Neural cell (in vitro differentiated cells): ENCODE results near the gene SPDYE5. TPM values are rescaled to one million over a fixed set of nuclear protein-coding genes. Genes with fewer than 3 reads are reported as not detected.
"Not testable (repeated sequence)": the region's sequence is repeated elsewhere in the genome, so short reads cannot be mapped to it uniquely, and the experiment has no call there.

ENCODE experiments used
- H2AFZ ChIP-seq: fragments of 200-600, 300-800 bp; sonication (generic), shearing (Covaris generic); 2 replicates; pipeline ENCODE4 v1.6.0; 2014; ENCODE audit warnings: low read depth, mild to moderate bottlenecking, antibody characterized with exemption, low read length, moderate library complexity
- H3F3A ChIP-seq: fragments of 200-600 bp; shearing (Covaris generic); 2 replicates; pipeline ENCODE4 v1.6.1; 2016; ENCODE audit warnings: mild to moderate bottlenecking, moderate library complexity, mixed read lengths, antibody characterized with exemption, low read length; ENCODE audit not compliant: insufficient read depth, poor library complexity, severe bottlenecking
- H3K27ac ChIP-seq: fragments of 200-600, 300-800 bp; sonication (generic), shearing (Covaris generic); 2 replicates; pipeline ENCODE4 v1.5.1; 2014; ENCODE audit warnings: mild to moderate bottlenecking, low read length, moderate library complexity
- H3K27me3 ChIP-seq: fragments of 300-800, 200-600 bp; sonication (generic), shearing (Covaris generic); 2 replicates; pipeline ENCODE4 v1.6.0; 2014; ENCODE audit warnings: mild to moderate bottlenecking, low read depth, low read length, moderate library complexity; ENCODE audit not compliant: insufficient read depth
- H3K36me3 ChIP-seq: fragments of 300-800, 200-600 bp; sonication (generic), shearing (Covaris generic); 2 replicates; pipeline ENCODE4 v1.5.1; 2014; ENCODE audit warnings: mild to moderate bottlenecking, antibody characterized with exemption, low read length, moderate library complexity; ENCODE audit not compliant: insufficient read depth
- H3K4me2 ChIP-seq: fragments of 300-800, 200-600 bp; sonication (generic), shearing (Covaris generic); 2 replicates; pipeline ENCODE4 v1.6.0; 2014; ENCODE audit warnings: mild to moderate bottlenecking, low read length
- H3K4me3 ChIP-seq: fragments of 300-800, 200-600 bp; sonication (generic), shearing (Covaris generic); 2 replicates; pipeline ENCODE4 v1.5.1; 2014; ENCODE audit warnings: mild to moderate bottlenecking, low read length, moderate library complexity
- H3K79me2 ChIP-seq: fragments of 200-600 bp; shearing (Covaris generic); replicated peaks from 2 replicates; pipeline ENCODE4 v1.6.0; 2014; ENCODE audit warnings: mild to moderate bottlenecking, low read length, moderate library complexity; ENCODE audit not compliant: insufficient read depth
- H3K9ac ChIP-seq: fragments of 300-800, 200-600 bp; sonication (generic), shearing (Covaris generic); 2 replicates; pipeline ENCODE4 v1.6.1; 2016; ENCODE audit warnings: mild to moderate bottlenecking, low read length, mixed read lengths
- H3K9me2 ChIP-seq: fragments of 200-600 bp; shearing (Covaris generic); 2 replicates; pipeline ENCODE4 v1.6.1; 2016; ENCODE audit warnings: mild to moderate bottlenecking, low read length, mixed read lengths; ENCODE audit not compliant: insufficient read depth
- H3K9me3 ChIP-seq: fragments of 200-600, 300-800 bp; sonication (generic), shearing (Covaris generic); 2 replicates; pipeline ENCODE4 v1.6.1; 2016; ENCODE audit warnings: mild to moderate bottlenecking, mixed run types, low read length, moderate library complexity, mixed read lengths
- H4K20me1 ChIP-seq: fragments of 200-600 bp; shearing (Covaris generic); 2 replicates; pipeline ENCODE4 v1.6.1; 2016; ENCODE audit warnings: mild to moderate bottlenecking, mixed run types; ENCODE audit not compliant: insufficient read depth
- MXI1 ChIP-seq: fragments of 450-650 bp; conservative IDR thresholded peaks from 2 replicates; pipeline ENCODE4 v1.6.1; 2014; ENCODE audit warnings: antibody characterized with exemption, mild to moderate bottlenecking; ENCODE audit not compliant: poor library complexity, severe bottlenecking
- POLR2AphosphoS5 ChIP-seq: IDR thresholded peaks from 2 replicates; pipeline ENCODE4 v1.6.1; 2012
- SMC3 ChIP-seq: fragments of 450-650 bp; conservative IDR thresholded peaks from 2 replicates; pipeline ENCODE4 v1.6.1; 2014; ENCODE audit warnings: antibody characterized with exemption, mild to moderate bottlenecking, moderate library complexity; ENCODE audit not compliant: poor library complexity
- polyA plus RNA-seq: library from polyadenylated mRNA; depleted of rRNA; stranded (reverse); fragments of >200 nt; gene quantifications from 2 replicates; pipeline ENCODE4 v1.2.3, GENCODE V29; 2014

The SPDYE5 gene
- polyA plus RNA-seq, 1 donor from 2014 or later: 0.07 TPM

GRCh38 chr7:75477457-75477856 is 14.7 kb upstream of the SPDYE5 start:
- not testable (repeated sequence) for H3K4me3 ChIP-seq, H3K79me2 ChIP-seq, H4K20me1 ChIP-seq, H3K27ac ChIP-seq, H3K36me3 ChIP-seq, H3K9me2 ChIP-seq, H2AFZ ChIP-seq, H3F3A ChIP-seq, H3K4me2 ChIP-seq, H3K27me3 ChIP-seq, H3K9ac ChIP-seq, H3K9me3 ChIP-seq

- not testable (repeated sequence) for H2AFZ ChIP-seq, H3K9me3 ChIP-seq, H3F3A ChIP-seq, H3K9ac ChIP-seq, H3K4me3 ChIP-seq, H3K27ac ChIP-seq, H3K27me3 ChIP-seq, H3K4me2 ChIP-seq, H3K9me2 ChIP-seq, H3K79me2 ChIP-seq, H3K36me3 ChIP-seq, H4K20me1 ChIP-seq
These were observed 11.8 kb upstream of the SPDYE5 start for GRCh38 chr7:75480313-75480712.

GRCh38 chr7:75485355-75485978 is 6.7 kb upstream of the SPDYE5 start:
- H4K20me1 ChIP-seq, H3K36me3 ChIP-seq, H3K9me3 ChIP-seq, H3K4me2 ChIP-seq, H3F3A ChIP-seq, H3K27me3 ChIP-seq, H3K79me2 ChIP-seq, H2AFZ ChIP-seq, H3K9me2 ChIP-seq: not testable (repeated sequence)
- Histone ChIP-seq H3K4me3 (peak overlapping the region; percentile 73), H3K27ac (peak overlapping the region; percentile 5), H3K9ac (peak overlapping the region; percentile 72)

- not testable (repeated sequence) for H3F3A ChIP-seq, H3K9me3 ChIP-seq, H3K27me3 ChIP-seq, H2AFZ ChIP-seq, H3K36me3 ChIP-seq, H3K9me2 ChIP-seq, H4K20me1 ChIP-seq, H3K4me2 ChIP-seq, H3K79me2 ChIP-seq
- TF ChIP-seq MXI1: peak; percentile 85
- TF ChIP-seq POLR2AphosphoS5: peak; percentile 73
- peak; percentile 25 for TF ChIP-seq SMC3
- H3K9ac ChIP-seq: peak within 1 kb of the TSS; percentile 72
- H3K4me3 ChIP-seq: peak within 1 kb of the TSS; percentile 73
- H3K27ac ChIP-seq: peak within 1 kb of the TSS; percentile 44
These were observed 6.0 kb upstream of the SPDYE5 start, which contains the start of gene POM121C for GRCh38 chr7:75485979-75486643. POM121C (minus strand) TSS chr7:75486299; CDS start chr7:75441496, 44,803 bp downstream.

- not testable (repeated sequence) for H3K9me3 ChIP-seq, H2AFZ ChIP-seq, H3K27ac ChIP-seq, H3K27me3 ChIP-seq, H4K20me1 ChIP-seq, H3K36me3 ChIP-seq, H3F3A ChIP-seq, H3K9ac ChIP-seq, H3K4me2 ChIP-seq, H3K79me2 ChIP-seq, H3K4me3 ChIP-seq, H3K9me2 ChIP-seq
These were observed 16.9 kb downstream of the SPDYE5 start for GRCh38 chr7:75509033-75509432.

GRCh38 chr7:75518842-75519241 is 26.7 kb downstream of the SPDYE5 start:
- not testable (repeated sequence) for H3F3A ChIP-seq, H3K36me3 ChIP-seq, H3K79me2 ChIP-seq

GRCh38 chr7:75521727-75522126 is 29.6 kb downstream of the SPDYE5 start:
- not testable (repeated sequence) for H3K79me2 ChIP-seq, H3K4me2 ChIP-seq, H3K4me3 ChIP-seq, H3K27ac ChIP-seq, H3K9me3 ChIP-seq, H3K27me3 ChIP-seq, H3K9me2 ChIP-seq, H2AFZ ChIP-seq, H3K36me3 ChIP-seq, H3K9ac ChIP-seq, H3F3A ChIP-seq, H4K20me1 ChIP-seq

More at GRCh38 chr7:75518842-75519241, 26.7 kb downstream of the SPDYE5 start:
- H3K4me3 ChIP-seq, H3K9ac ChIP-seq, H3K9me3 ChIP-seq, H3K9me2 ChIP-seq, H3K27ac ChIP-seq, H3K27me3 ChIP-seq, H2AFZ ChIP-seq, H4K20me1 ChIP-seq, H3K4me2 ChIP-seq: not testable (repeated sequence)
